CD14-positive monocyte (primary cell): Measurements from ENCODE around the gene MSI2. TPM values are rescaled to one million over a fixed set of nuclear protein-coding genes. Genes with fewer than 3 reads are reported as not detected.

ENCODE experiments used
- DNase-seq, 3 donors: peaks; one replicate each; pipeline ENCODE4 v3.0.0-alpha.2; 2011 to 2022
- H2AFZ ChIP-seq: 2 replicates; pipeline ENCODE4 v1.6.0; 2012; ENCODE audit warnings: mild to moderate bottlenecking, low read depth, low read length, inconsistent platforms; ENCODE audit not compliant: insufficient read depth, poor library complexity, severe bottlenecking
- H3K27ac ChIP-seq, 2 donors: 1 replicate in 1 of 2; 2 replicates in 1 of 2; pipeline ENCODE4 v1.5.1; 2012 to 2013; ENCODE audit warnings: low read length in 2 of 2, control low read depth in 1 of 2, inconsistent platforms in 1 of 2, low read depth in 1 of 2, mild to moderate bottlenecking in 1 of 2
- H3K27me3 ChIP-seq, 2 donors: one replicate each; pipeline versions ENCODE4 v1.6.0 to v1.6.1; 2011 to 2013; ENCODE audit warnings: low read length in 2 of 2; ENCODE audit not compliant: control insufficient read depth in 2 of 2, insufficient read depth in 2 of 2
- H3K36me3 ChIP-seq, 2 donors: replicated peaks in 1 of 2; 1 replicate in 1 of 2; 2 replicates in 1 of 2; pipeline versions ENCODE4 v1.5.1 to v1.6.1; 2012 to 2013; ENCODE audit warnings: low read length in 2 of 2, control low read depth in 1 of 2, inconsistent platforms in 1 of 2, mild to moderate bottlenecking in 1 of 2; ENCODE audit not compliant: insufficient read depth in 2 of 2, control insufficient read depth in 1 of 2
- H3K4me1 ChIP-seq, 2 donors: 1 replicate in 1 of 2; 2 replicates in 1 of 2; pipeline versions ENCODE4 v1.5.1 to v1.6.1; 2012 to 2013; ENCODE audit warnings: low read length in 2 of 2, control low read depth in 1 of 2, inconsistent platforms in 1 of 2, mild to moderate bottlenecking in 1 of 2, moderate library complexity in 1 of 2; ENCODE audit not compliant: insufficient read depth in 2 of 2, control insufficient read depth in 1 of 2
- H3K4me2 ChIP-seq: replicated peaks from 2 replicates; pipeline ENCODE3; 2012; ENCODE audit warnings: low read length, moderate library complexity, mild to moderate bottlenecking; ENCODE audit not compliant: poor library complexity, severe bottlenecking; ENCODE audit errors: extremely low read depth
- H3K4me3 ChIP-seq, 3 experiments: fragments of 200-600 bp in 1 of 3; sonication (generic) in 1 of 3; replicated peaks in 1 of 3; 1 replicate in 2 of 3; 2 replicates in 1 of 3; pipeline ENCODE4 v1.5.1; 2011 to 2013; ENCODE audit warnings: low read length in 3 of 3, mild to moderate bottlenecking in 3 of 3, control low read depth in 2 of 3, low read depth in 2 of 3, inconsistent platforms in 1 of 3, moderate library complexity in 1 of 3
- H3K79me2 ChIP-seq: 2 replicates; pipeline ENCODE4 v1.6.0; 2012; ENCODE audit warnings: mild to moderate bottlenecking, control low read depth, inconsistent platforms, low read length, moderate library complexity; ENCODE audit not compliant: insufficient read depth
- H3K9ac ChIP-seq: 2 replicates; pipeline ENCODE4 v1.6.0; 2017; ENCODE audit warnings: low read length, mild to moderate bottlenecking; ENCODE audit not compliant: insufficient read depth, poor library complexity, severe bottlenecking
- H3K9me3 ChIP-seq, 2 donors: replicated peaks in 1 of 2; 1 replicate in 1 of 2; 2 replicates in 1 of 2; pipeline versions ENCODE4 v1.5.1 to v1.6.1; 2012 to 2013; ENCODE audit warnings: low read length in 2 of 2, control low read depth in 1 of 2; ENCODE audit not compliant: control insufficient read depth in 1 of 2, insufficient read depth in 1 of 2
- H4K20me1 ChIP-seq: 2 replicates; pipeline ENCODE4 v1.6.0; 2012; ENCODE audit warnings: mild to moderate bottlenecking, low read length, control low read depth, moderate library complexity; ENCODE audit not compliant: insufficient read depth
- H3K27ac Mint-ChIP-seq, 7 donors: one replicate each; pipeline ENCODE4 v1.8.0; 2020; ENCODE audit warnings: mild to moderate bottlenecking in 7 of 7, mixed read lengths in 7 of 7, moderate library complexity in 6 of 7, inconsistent platforms in 2 of 7
- H3K27me3 Mint-ChIP-seq, 3 donors: one replicate each; pipeline ENCODE4 v1.8.0; 2021 to 2022; ENCODE audit warnings: low read depth in 3 of 3, mild to moderate bottlenecking in 3 of 3, mixed read lengths in 3 of 3, moderate library complexity in 3 of 3, inconsistent platforms in 1 of 3
- H3K36me3 Mint-ChIP-seq, 2 donors: one replicate each; pipeline ENCODE4 v1.8.0; 2020; ENCODE audit warnings: mixed read lengths in 2 of 2, inconsistent platforms in 1 of 2, mild to moderate bottlenecking in 1 of 2
- H3K4me1 Mint-ChIP-seq: one replicate; pipeline ENCODE4 v1.8.0; 2020; ENCODE audit warnings: mild to moderate bottlenecking, mixed read lengths
- H3K4me3 Mint-ChIP-seq, 2 donors: one replicate each; pipeline ENCODE4 v1.8.0; 2020; ENCODE audit warnings: mild to moderate bottlenecking in 2 of 2, mixed read lengths in 2 of 2, moderate library complexity in 1 of 2
- H3K9me3 Mint-ChIP-seq, 7 donors: one replicate each; pipeline ENCODE4 v1.8.0; 2020 to 2022; ENCODE audit warnings: mixed read lengths in 7 of 7, mild to moderate bottlenecking in 6 of 7, moderate library complexity in 6 of 7, inconsistent platforms in 2 of 7
- CTCF ChIP-seq: fragments of 200-600 bp; IDR thresholded peaks from one replicate; pipeline ENCODE4 v1.8.0; 2022; ENCODE audit warnings: antibody characterized with exemption, mild to moderate bottlenecking
- WGBS: methylation state at CpG from one replicate; pipeline ENCODE4 v1.1.5; 2013; ENCODE audit warnings: missing lambda C conversion rate; ENCODE audit not compliant: insufficient coverage; 5-methylcytosine and 5-hydroxymethylcytosine counted together
- intact Hi-C, 2 donors: fragments of 100-400 bp; cut with micrococcal nuclease; formaldehyde crosslinking; loops; one replicate each; pipeline versions ENCODE4 v1.15.0 to v1.15.1; 2023
- polyA plus RNA-seq, 3 donors: library from polyadenylated mRNA; depleted of rRNA in 1 of 3; unstranded in 2 of 3; stranded (reverse) in 1 of 3; fragments of 300-500 nt in 2 of 3; fragments of >200 nt in 1 of 3; fragmentation: Illumina TruSeq in 2 of 3; gene quantifications; 1 replicate in 2 of 3; 2 replicates in 1 of 3; pipeline ENCODE4 v1.2.3, GENCODE V29; 2012 to 2021

The MSI2 gene
- polyA plus RNA-seq, 3 donors: 0.20 to 6.6 (median 0.37) TPM

GRCh38 chr17:57669671-57670529, 413.6 kb downstream of the MSI2 start:
- TF ChIP-seq CTCF: no peak
- H2AFZ ChIP-seq: no peak overlapping the region
- no peak overlapping the region for H3K4me2 ChIP-seq
- peaks cover 0 to 2% (median 0%) of the 10 kb centered on the region in 3 donors for H3K27me3 Mint-ChIP-seq
- 87% methylated on average over 10 of the region's 10 CpGs for WGBS
- no peak overlapping the region for H3K9ac ChIP-seq
- no peak overlapping the region for H3K27ac ChIP-seq
- no peak overlapping the region for H3K4me3 Mint-ChIP-seq
- H3K4me1 ChIP-seq: peaks cover 6 to 10% of the 10 kb centered on the region in 2 donors
- peaks cover 0 to 2% (median 0%) of the 10 kb centered on the region in 7 donors for H3K9me3 Mint-ChIP-seq
- H3K4me3 ChIP-seq: no peak overlapping the region
- H3K36me3 ChIP-seq: no peaks in the 10 kb centered on the region
- H4K20me1 ChIP-seq: no peaks in the 10 kb centered on the region
- H3K36me3 Mint-ChIP-seq: peaks cover 0 to 7% of the 10 kb centered on the region in 2 donors
- no peaks in the 10 kb centered on the region for H3K27me3 ChIP-seq
- H3K79me2 ChIP-seq: no peaks in the 10 kb centered on the region
- no peaks in the 10 kb centered on the region for H3K9me3 ChIP-seq
- peaks cover 11% of the 10 kb centered on the region for H3K4me1 Mint-ChIP-seq
- intact Hi-C loops: loop anchor here in 1 of 2 donors (5.0 to 10.0 kb wide), 3 partner anchors 73 to 535 kb away; no protein-coding TSS in a partner anchor
- no peak for DNase-seq
- peak overlapping the region in 4 of 7 donors; percentile 15 to 65 (median 40) for H3K27ac Mint-ChIP-seq

DNA sequence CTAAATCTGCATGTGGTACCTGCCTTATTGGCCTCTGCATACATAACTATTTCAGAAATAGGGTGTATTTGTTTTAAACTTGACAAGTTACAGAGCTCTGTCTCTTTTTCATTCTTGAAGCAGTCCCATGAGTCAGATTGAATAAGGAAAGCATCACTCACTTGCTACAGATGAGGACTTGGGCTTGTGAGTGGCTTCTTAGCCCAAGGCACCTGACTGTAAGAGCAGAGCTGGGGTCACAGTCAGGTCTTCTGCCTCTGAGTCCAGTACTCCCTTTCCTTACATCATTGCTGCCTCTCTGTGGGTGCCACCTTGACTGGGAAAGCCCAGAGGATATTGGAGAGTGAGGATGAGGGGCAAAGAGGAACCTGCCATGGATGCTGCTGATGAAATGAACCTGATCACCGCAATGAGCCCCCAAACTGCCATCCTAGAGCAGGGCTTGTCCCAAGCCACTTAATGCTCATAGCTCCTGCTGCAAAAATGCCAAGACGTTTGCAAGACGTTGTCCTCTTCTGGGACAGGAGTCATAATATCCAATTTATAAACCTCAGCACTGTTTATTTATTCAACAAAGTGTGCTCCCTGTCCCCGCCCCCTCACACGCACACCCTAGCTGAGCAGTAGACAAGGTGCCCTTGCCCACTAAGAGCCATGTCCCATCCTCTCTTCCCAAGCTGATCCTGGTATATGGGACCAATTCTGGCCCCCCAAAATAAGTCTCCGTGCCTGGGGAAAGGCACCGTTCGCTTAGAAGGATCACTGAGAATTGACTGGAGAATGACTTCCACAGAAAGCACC, 414.6 kb downstream of the MSI2 start:
- intact Hi-C loops: loop anchor here in 1 of 2 donors (5.0 to 10.0 kb wide), 3 partner anchors 74 to 536 kb away; no protein-coding TSS in a partner anchor
- Mint-ChIP-seq H3K4me1 (peaks cover 11% of the 10 kb centered on the region), H3K27ac (peak overlapping the region in 1 of 7 donors; percentile 32), H3K9me3 (peaks cover 0 to 2% (median 0%) of the 10 kb centered on the region in 7 donors), H3K4me3 (no peak overlapping the region), H3K27me3 (peaks cover 0 to 2% (median 0%) of the 10 kb centered on the region in 3 donors), H3K36me3 (peaks cover 2 to 15% of the 10 kb centered on the region in 2 donors)
- Histone ChIP-seq H3K4me2 (no peak overlapping the region), H3K4me3 (no peak overlapping the region), H3K79me2 (no peaks in the 10 kb centered on the region), H3K27ac (no peak overlapping the region), H2AFZ (no peak overlapping the region), H4K20me1 (no peaks in the 10 kb centered on the region), H3K27me3 (no peaks in the 10 kb centered on the region), H3K9ac (no peak overlapping the region), H3K36me3 (peaks cover 1 to 6% of the 10 kb centered on the region in 2 donors), H3K4me1 (peaks cover 6 to 10% of the 10 kb centered on the region in 2 donors), H3K9me3 (no peaks in the 10 kb centered on the region)
- no peak for DNase-seq
- no peak for TF ChIP-seq CTCF
- WGBS: 70% methylated on average over 5 of the region's 8 CpGs
